ENCODE measurements around the gene HOATZ.

- no peak for TF ChIP-seq POLR2A (IDR thresholded peaks at IDR 0.05)
- TF ChIP-seq CTCF (IDR thresholded peaks at IDR 0.05): no peak
Observed at GRCh38 chr11:111532365-111532709, 17.8 kb downstream of the HOATZ start.

Data from testis (tissue), 2 donors.